ENCODE results near the gene PRKCB. TPM values are rescaled to one million over a fixed set of nuclear protein-coding genes. Genes with fewer than 3 reads are reported as not detected.

The PRKCB gene
- total and polyA plus RNA-seq, 2 experiments from 2014 or later = 3.7 to 16.4 TPM

DNA sequence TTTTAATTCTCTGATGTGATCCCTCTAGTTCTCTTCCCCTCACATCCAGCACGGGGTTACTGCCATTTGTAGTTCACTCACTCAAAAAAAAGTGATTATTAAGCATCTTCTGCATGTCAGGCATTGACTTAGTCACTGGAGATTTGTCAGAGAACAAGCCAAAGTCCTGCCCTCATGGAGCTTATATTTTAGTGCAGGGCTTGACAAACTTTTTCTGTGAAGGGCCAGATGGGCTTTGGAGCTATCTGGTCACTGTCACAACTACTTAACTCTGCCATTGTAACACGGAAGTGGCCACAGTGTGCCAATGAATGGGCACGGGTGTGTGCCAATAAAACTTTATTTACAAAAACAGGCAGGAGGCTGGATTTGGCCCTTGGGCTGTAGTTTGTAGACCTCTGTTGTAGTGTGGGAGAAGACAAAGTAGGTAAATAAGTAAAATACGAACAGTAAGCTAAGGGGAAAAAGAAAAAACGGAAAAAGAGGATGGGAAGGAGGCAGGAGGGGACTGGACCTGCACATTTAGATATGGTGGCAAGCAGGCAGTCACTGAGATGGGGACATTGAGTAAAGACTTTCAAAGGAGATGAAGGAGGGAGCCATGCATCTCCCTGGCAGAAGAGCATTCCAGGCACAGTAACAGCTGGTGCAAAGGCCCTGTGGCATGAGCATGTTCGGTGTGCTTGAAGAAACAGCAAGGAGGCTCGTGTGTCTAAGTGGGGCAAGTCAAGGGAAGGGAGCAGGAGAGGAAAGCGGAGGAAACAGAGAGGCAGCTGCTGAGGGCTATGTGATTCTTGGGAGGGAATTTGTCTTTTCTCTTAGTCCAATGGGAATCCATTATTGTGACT lies 217.5 kb downstream of the PRKCB start:
- Histone ChIP-seq H3K4me3 (no peak overlapping the region), H3K9me2 (ENCODE audit: insufficient read depth) (no peaks in the 10 kb centered on the region), H3K27ac (ENCODE audit: low read depth) (no peak overlapping the region), H3K79me2 (replicated peaks; ENCODE audit: insufficient read depth) (no peaks in the 10 kb centered on the region), H3F3A (replicated peaks; ENCODE audit: low read depth) (0 out of 2 replicates have a peak, but pooled peaks cover 5% of the 10 kb centered on the region), H3K27me3 (ENCODE audit: insufficient read depth) (no peaks in the 10 kb centered on the region), H2AFZ (no peak overlapping the region), H4K20me1 (replicated peaks; ENCODE audit: insufficient read depth) (no peaks in the 10 kb centered on the region), H3K36me3 (ENCODE audit: insufficient read depth) (no peaks in the 10 kb centered on the region), H3K4me2 (no peak overlapping the region), H3K4me1 (ENCODE audit: insufficient read depth) (peaks cover 24% of the 10 kb centered on the region)
- no peak overlapping the region for H3K27ac Mint-ChIP-seq
- no peak overlapping the region for H3K4me3 Mint-ChIP-seq
- no peak for TF ChIP-seq ETS1 (IDR thresholded peaks at IDR 0.05)
- no peak for TF ChIP-seq CTCF (conservative IDR thresholded peaks at IDR 0.05; ENCODE audit: low read depth in 2 of 2)
- TF ChIP-seq ZNF331 (CRISPR knock-in tag; IDR thresholded peaks at IDR 0.05; ENCODE audit: low read depth) = no peak
- no peak for TF ChIP-seq EZH2phosphoT487 (IDR thresholded peaks at IDR 0.05; ENCODE audit: unreplicated experiment)
- no peak for TF ChIP-seq POLR2AphosphoS5 (IDR thresholded peaks at IDR 0.05; ENCODE audit: low read depth)
- TF ChIP-seq JUNB (IDR thresholded peaks at IDR 0.05; ENCODE audit: unreplicated experiment) = no peak
- no peak for TF ChIP-seq EZH2 (IDR thresholded peaks at IDR 0.05; ENCODE audit: low read depth, unreplicated experiment)
- no peak for TF ChIP-seq STAT1 (IDR thresholded peaks at IDR 0.05; ENCODE audit: unreplicated experiment)
- no peak for TF ChIP-seq REST (IDR thresholded peaks at IDR 0.05; ENCODE audit: unreplicated experiment)
- TF ChIP-seq, protein P1, sequence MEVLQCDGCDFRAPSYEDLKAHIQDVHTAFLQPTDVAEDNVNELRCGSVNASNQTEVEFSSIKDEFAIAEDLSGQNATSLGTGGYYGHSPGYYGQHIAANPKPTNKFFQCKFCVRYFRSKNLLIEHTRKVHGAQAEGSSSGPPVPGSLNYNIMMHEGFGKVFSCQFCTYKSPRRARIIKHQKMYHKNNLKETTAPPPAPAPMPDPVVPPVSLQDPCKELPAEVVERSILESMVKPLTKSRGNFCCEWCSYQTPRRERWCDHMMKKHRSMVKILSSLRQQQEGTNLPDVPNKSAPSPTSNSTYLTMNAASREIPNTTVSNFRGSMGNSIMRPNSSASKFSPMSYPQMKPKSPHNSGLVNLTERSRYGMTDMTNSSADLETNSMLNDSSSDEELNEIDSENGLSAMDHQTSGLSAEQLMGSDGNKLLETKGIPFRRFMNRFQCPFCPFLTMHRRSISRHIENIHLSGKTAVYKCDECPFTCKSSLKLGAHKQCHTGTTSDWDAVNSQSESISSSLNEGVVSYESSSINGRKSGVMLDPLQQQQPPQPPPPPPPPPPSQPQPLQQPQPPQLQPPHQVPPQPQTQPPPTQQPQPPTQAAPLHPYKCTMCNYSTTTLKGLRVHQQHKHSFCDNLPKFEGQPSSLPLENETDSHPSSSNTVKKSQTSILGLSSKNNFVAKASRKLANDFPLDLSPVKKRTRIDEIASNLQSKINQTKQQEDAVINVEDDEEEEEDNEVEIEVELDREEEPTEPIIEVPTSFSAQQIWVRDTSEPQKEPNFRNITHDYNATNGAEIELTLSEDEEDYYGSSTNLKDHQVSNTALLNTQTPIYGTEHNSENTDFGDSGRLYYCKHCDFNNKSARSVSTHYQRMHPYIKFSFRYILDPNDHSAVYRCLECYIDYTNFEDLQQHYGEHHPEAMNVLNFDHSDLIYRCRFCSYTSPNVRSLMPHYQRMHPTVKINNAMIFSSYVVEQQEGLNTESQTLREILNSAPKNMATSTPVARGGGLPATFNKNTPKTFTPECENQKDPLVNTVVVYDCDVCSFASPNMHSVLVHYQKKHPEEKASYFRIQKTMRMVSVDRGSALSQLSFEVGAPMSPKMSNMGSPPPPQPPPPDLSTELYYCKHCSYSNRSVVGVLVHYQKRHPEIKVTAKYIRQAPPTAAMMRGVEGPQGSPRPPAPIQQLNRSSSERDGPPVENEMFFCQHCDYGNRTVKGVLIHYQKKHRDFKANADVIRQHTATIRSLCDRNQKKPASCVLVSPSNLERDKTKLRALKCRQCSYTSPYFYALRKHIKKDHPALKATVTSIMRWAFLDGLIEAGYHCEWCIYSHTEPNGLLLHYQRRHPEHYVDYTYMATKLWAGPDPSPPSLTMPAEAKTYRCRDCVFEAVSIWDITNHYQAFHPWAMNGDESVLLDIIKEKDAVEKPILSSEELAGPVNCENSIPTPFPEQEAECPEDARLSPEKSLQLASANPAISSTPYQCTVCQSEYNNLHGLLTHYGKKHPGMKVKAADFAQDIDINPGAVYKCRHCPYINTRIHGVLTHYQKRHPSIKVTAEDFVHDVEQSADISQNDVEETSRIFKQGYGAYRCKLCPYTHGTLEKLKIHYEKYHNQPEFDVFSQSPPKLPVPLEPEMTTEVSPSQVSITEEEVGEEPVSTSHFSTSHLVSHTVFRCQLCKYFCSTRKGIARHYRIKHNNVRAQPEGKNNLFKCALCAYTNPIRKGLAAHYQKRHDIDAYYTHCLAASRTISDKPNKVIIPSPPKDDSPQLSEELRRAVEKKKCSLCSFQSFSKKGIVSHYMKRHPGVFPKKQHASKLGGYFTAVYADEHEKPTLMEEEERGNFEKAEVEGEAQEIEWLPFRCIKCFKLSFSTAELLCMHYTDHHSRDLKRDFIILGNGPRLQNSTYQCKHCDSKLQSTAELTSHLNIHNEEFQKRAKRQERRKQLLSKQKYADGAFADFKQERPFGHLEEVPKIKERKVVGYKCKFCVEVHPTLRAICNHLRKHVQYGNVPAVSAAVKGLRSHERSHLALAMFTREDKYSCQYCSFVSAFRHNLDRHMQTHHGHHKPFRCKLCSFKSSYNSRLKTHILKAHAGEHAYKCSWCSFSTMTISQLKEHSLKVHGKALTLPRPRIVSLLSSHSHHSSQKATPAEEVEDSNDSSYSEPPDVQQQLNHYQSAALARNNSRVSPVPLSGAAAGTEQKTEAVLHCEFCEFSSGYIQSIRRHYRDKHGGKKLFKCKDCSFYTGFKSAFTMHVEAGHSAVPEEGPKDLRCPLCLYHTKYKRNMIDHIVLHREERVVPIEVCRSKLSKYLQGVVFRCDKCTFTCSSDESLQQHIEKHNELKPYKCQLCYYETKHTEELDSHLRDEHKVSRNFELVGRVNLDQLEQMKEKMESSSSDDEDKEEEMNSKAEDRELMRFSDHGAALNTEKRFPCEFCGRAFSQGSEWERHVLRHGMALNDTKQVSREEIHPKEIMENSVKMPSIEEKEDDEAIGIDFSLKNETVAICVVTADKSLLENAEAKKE (CRISPR knock-in tag; IDR thresholded peaks at IDR 0.05) = no peak
- TF ChIP-seq CREB1 (CRISPR knock-in tag; IDR thresholded peaks at IDR 0.05; ENCODE audit: low read depth) = no peak
- TF ChIP-seq NANOG (IDR thresholded peaks at IDR 0.05; ENCODE audit: borderline replicate concordance) = no peak
- no peak for TF ChIP-seq ZNF114 (CRISPR knock-in tag; IDR thresholded peaks at IDR 0.05)
- peaks cover 10% of the 10 kb centered on the region for H3K27me3 Mint-ChIP-seq (ENCODE audit: insufficient read depth, low read depth, poor library complexity)
- peaks cover 51% of the 10 kb centered on the region for H3K4me1 Mint-ChIP-seq
- H3K36me3 Mint-ChIP-seq (ENCODE audit: low read depth) = no peaks in the 10 kb centered on the region
- no peaks in the 10 kb centered on the region for H3K9me3 Mint-ChIP-seq
- ATAC-seq (no peak), DNase-seq (ENCODE audit: low spot score) (no peak)
